Hepatocyte (in vitro differentiated cells): Measurements from ENCODE around the gene FOXP4.

Experiments
- EZH2 ChIP-seq: fragments of 200-600 bp; sonication (generic); IDR thresholded peaks from 2 replicates; pipeline ENCODE4 v1.6.1; 2016; ENCODE audit warnings: antibody characterized with exemption, mild to moderate bottlenecking, borderline replicate concordance
- TF ChIP-seq, protein P1 (sequence below): fragments of 200-600 bp; sonication (generic); IDR thresholded peaks from 2 replicates; pipeline ENCODE4 v1.5.1; 2016; ENCODE audit warnings: antibody characterized with exemption, mild to moderate bottlenecking; ENCODE audit not compliant: poor library complexity

DNA sequence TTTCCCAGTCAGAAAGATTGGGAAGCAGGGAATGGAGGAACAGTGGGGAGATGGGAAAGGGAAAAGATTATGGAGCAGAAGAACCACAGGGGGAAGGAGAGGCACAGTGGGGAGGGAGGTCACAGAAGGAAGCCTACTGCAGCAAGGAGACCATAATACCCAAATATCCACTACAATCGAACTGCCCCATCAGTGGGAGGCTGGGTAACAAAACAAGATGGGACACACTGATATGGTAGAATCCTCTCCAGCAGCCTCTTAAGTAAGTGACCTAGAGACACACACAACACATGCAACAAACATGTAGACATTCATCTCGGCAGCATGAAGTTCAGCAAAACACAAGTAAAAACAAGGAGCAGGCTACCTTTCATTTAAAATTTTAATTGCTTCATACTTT lies 4.8 kb upstream of the FOXP4 start:
- TF ChIP-seq, protein P1, sequence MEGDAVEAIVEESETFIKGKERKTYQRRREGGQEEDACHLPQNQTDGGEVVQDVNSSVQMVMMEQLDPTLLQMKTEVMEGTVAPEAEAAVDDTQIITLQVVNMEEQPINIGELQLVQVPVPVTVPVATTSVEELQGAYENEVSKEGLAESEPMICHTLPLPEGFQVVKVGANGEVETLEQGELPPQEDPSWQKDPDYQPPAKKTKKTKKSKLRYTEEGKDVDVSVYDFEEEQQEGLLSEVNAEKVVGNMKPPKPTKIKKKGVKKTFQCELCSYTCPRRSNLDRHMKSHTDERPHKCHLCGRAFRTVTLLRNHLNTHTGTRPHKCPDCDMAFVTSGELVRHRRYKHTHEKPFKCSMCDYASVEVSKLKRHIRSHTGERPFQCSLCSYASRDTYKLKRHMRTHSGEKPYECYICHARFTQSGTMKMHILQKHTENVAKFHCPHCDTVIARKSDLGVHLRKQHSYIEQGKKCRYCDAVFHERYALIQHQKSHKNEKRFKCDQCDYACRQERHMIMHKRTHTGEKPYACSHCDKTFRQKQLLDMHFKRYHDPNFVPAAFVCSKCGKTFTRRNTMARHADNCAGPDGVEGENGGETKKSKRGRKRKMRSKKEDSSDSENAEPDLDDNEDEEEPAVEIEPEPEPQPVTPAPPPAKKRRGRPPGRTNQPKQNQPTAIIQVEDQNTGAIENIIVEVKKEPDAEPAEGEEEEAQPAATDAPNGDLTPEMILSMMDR, result no peak
- no peak for TF ChIP-seq EZH2
